Mucosa of stomach (tissue), 1 donor: ENCODE data around the gene PSMD7.
"Not testable (repeated sequence)": the region's sequence is repeated elsewhere in the genome, so short reads cannot be mapped to it uniquely, and the experiment has no call there.

Experiments
- H3K27me3 ChIP-seq: one replicate; pipeline ENCODE4 v1.7.0; 2013; ENCODE audit warnings: mild to moderate bottlenecking, low read length; ENCODE audit not compliant: control insufficient read depth, insufficient read depth
- H3K36me3 ChIP-seq: one replicate; pipeline ENCODE4 v1.7.0; 2013; ENCODE audit warnings: low read length; ENCODE audit not compliant: control insufficient read depth, insufficient read depth
- H3K4me1 ChIP-seq: one replicate; pipeline ENCODE4 v1.7.0; 2013; ENCODE audit warnings: mild to moderate bottlenecking, low read length; ENCODE audit not compliant: control insufficient read depth, insufficient read depth
- H3K4me3 ChIP-seq: one replicate; pipeline ENCODE4 v1.7.0; 2013; ENCODE audit warnings: low read length
- H3K9ac ChIP-seq: one replicate; pipeline ENCODE4 v1.7.0; 2013; ENCODE audit warnings: mild to moderate bottlenecking, low read length, moderate library complexity
- H3K9me3 ChIP-seq: one replicate; pipeline ENCODE4 v1.7.0; 2013; ENCODE audit warnings: mild to moderate bottlenecking, low read length, moderate library complexity; ENCODE audit not compliant: control insufficient read depth
- donor health status: Pancreatic carcinoma.

The PSMD7 gene

DNA sequence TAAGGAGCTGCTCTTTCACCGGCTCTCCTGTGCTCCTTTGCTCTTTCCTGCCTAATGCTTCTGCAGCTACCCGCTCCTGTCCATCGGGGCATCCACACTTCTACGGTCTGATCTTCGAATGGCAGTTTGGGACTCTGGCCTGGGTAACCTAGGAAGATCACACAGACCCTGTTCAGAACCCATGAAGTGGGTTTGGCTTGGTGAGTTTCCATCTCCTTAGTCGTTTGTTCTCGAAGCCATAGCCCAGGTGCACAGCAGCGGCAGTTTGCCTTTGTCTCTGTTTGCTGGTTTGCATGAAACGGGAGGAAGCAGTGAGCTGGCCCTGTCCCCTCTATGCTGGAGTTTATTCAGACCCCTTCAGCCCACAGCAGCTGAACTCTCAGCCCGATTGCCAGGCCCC, 29.0 kb downstream of the PSMD7 start:
- Histone ChIP-seq H3K36me3 (no peaks in the 10 kb centered on the region), H3K4me1 (no peaks in the 10 kb centered on the region), H3K4me3 (no peak overlapping the region), H3K9me3 (no peaks in the 10 kb centered on the region), H3K9ac (no peak overlapping the region), H3K27me3 (no peaks in the 10 kb centered on the region)

DNA sequence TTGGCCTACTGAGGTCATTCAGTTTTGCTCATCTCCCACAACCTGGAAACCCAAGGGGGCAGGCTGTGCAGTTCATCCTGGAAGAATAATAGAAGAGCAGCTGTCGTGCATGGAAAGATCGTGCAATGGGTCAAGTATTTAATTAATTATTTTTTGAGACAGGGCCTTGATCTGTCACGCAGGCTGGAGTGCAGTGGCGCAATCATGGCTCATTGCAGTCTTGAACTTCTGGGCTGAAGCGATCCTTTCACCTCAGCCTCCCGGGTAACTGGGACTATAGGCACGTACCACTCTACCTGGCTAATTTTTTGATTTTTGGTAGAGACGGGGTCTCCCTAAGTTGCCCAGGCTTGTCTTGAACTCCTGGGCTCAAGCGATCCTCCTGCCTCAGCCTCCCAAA, 31.7 kb downstream of the PSMD7 start:
- H3K27me3 ChIP-seq, H3K4me1 ChIP-seq, H3K36me3 ChIP-seq, H3K9me3 ChIP-seq, H3K9ac ChIP-seq, H3K4me3 ChIP-seq: not testable (repeated sequence)

GRCh38 chr16:74332469-74332868, 35.9 kb downstream of the PSMD7 start:
- H3K4me1 ChIP-seq, H3K36me3 ChIP-seq, H3K4me3 ChIP-seq, H3K27me3 ChIP-seq, H3K9ac ChIP-seq, H3K9me3 ChIP-seq: not testable (repeated sequence)

DNA sequence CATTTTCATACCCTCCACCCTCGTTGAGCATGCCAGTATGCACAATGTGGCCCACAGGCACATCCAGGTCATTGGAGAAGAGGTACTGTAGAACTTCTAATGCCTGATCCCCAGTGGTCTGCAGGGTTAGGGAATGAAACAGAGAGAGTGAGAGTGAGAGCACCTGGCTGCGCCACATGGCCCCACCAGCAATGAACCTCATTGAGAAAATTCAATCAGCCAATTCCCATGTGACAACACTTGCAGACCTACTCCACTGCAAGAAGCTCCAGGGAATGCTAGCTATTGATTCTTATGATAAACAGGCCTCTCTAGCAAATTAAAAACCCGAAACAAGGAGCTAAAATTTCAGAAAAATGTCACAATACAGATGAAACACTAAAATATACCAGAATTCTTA, 40.9 kb downstream of the PSMD7 start:
- not testable (repeated sequence) for H3K27me3 ChIP-seq, H3K9ac ChIP-seq, H3K4me1 ChIP-seq, H3K4me3 ChIP-seq, H3K9me3 ChIP-seq, H3K36me3 ChIP-seq

DNA sequence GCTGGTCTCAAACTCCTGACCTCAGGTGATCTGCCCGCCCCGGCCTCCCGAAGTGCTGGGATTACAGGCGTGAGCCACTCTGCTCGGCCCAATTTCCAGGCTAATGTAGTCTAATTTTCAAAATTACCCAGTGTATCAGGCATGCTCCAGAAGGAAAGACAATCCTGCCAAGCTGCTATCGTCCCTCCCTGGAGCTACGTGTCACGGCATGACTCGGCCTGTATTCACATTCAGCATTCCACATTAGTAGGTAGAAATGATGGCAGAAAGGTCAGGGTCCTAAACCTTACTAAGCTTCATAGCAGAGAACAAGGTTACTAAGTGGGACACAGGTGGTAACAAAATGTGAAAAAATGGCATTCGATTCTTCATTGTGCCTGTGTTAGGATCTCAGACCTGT, 42.6 kb downstream of the PSMD7 start:
- H3K4me1 ChIP-seq, H3K9me3 ChIP-seq, H3K9ac ChIP-seq, H3K27me3 ChIP-seq, H3K36me3 ChIP-seq, H3K4me3 ChIP-seq: not testable (repeated sequence)

DNA sequence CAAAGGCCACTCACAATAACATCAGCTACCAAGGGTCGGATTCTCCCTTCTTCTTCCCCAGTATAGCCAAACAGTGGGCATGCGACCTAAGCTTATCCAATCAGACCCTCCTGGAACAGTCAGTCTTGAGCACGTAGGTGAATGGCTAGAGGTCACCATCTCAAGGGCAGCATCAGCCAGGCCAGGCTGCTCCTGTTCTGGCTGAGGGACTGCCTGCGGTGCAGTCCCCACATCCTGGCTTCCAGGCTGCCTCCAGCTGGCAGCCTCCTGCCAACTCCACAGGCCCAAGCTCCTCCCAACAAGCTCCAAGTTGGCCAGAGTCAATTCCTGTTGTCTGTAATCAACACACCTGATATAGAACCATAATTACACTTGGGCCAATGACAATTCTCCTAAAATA, 56.4 kb downstream of the PSMD7 start:
- H3K9ac ChIP-seq, H3K4me3 ChIP-seq, H3K9me3 ChIP-seq, H3K27me3 ChIP-seq, H3K36me3 ChIP-seq, H3K4me1 ChIP-seq: not testable (repeated sequence)
